ENCODE results near the gene POLE4.

POLE4 gene

DNA sequence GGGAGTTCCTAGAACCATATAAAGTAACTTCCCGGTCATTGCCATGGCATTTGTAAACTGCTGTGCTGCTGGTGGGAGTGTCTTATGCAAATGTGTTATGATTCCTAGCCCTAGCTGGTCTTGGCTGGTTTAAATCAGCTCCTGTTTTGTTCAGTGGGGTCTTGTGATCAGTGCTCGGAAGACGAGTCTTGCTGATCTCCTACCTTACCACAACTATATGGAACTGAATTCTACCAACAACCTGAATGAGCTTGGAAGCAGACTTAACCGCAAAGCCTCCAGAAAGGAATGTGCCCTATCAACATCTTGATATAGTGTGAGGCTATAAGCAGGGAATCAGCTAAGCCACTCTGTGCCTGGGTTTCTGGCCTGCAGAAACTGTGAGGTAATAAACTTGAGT lies 33.5 kb downstream of the POLE4 start:
- no peak overlapping the region for H3K27ac Mint-ChIP-seq
- H3K36me3 Mint-ChIP-seq, result peaks cover 4% of the 10 kb centered on the region
- H3K4me1 Mint-ChIP-seq, result peaks cover 2% of the 10 kb centered on the region
- H3K27me3 Mint-ChIP-seq, result no peaks in the 10 kb centered on the region
- DNase-seq (ENCODE audit: low spot score in 2 of 2) (no peak), ATAC-seq (ENCODE audit: low read depth) (no peak)
- no peaks in the 10 kb centered on the region for H3K9me3 Mint-ChIP-seq
- H3K4me3 Mint-ChIP-seq, result no peak overlapping the region

DNA sequence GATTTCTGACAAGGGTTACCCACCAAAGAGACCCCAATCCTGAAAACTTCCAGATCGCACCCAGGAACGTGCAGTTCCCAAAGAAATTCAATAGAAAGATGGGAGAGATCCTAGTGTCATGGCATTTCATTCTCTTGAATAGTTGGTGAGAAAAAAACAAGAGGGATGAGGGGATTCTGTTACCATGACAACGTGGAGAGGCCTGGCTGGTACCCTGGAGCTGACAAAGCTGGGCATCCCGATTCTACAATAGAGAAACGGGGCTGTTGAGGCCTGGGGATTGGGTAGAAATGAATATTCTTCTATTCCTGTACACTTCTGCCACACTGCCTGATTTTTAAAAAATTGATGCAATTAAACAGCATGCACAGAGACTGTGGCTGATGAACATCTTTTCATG lies 41.0 kb downstream of the POLE4 start:
- ATAC-seq (ENCODE audit: low read depth), result no peak
- Mint-ChIP-seq H3K27me3 (no peaks in the 10 kb centered on the region), H3K9me3 (no peaks in the 10 kb centered on the region), H3K4me3 (no peak overlapping the region), H3K27ac (no peak overlapping the region), H3K36me3 (peaks cover 19% of the 10 kb centered on the region), H3K4me1 (no peaks in the 10 kb centered on the region)
- no peak for DNase-seq (ENCODE audit: low spot score in 2 of 2)

DNA sequence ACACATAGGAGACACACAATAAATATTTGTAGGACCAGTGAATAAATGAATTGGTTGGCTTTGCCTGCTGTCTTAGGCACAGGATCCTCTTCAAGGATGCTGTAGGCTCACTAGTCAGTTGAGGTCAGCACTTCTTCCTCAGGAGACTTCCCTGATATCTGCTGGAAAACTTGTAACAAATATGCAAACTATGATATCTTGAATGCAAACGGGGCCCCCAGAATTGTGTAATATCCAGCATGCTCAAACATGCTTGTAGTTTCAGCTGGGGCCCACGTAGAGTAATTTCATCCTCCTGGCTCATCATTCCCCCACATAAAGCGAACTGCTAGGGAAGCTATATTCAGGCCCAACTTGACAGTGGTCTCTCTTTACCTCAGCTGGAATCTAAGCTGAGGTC lies 43.6 kb downstream of the POLE4 start:
- H3K4me3 Mint-ChIP-seq, result no peak overlapping the region
- DNase-seq (ENCODE audit: low spot score in 2 of 2), result no peak
- H3K9me3 Mint-ChIP-seq, result no peaks in the 10 kb centered on the region
- H3K4me1 Mint-ChIP-seq, result no peaks in the 10 kb centered on the region
- ATAC-seq (ENCODE audit: low read depth), result no peak
- peaks cover 28% of the 10 kb centered on the region for H3K36me3 Mint-ChIP-seq
- no peaks in the 10 kb centered on the region for H3K27me3 Mint-ChIP-seq
- H3K27ac Mint-ChIP-seq, result no peak overlapping the region

DNA sequence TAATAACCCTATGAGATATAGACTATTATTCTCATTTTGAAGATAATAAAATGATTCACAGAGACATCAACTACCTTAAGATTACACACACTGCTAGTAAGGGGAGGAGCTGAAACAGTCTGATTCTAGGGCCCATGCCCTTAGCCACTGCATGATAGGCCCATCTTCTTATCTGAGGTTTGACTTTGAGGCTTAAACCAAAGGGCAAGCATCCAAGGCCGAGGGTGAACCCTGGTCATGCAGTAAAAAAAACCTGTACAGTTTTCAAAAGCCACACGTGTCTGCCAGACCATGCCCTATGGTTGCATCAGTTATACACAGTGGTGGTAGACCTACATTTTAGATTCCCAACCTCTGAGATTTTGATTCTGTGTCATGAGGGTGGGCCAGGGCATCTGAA lies 44.8 kb downstream of the POLE4 start:
- ATAC-seq (ENCODE audit: low read depth), result no peak
- no peak overlapping the region for H3K27ac Mint-ChIP-seq
- H3K27me3 Mint-ChIP-seq, result no peaks in the 10 kb centered on the region
- DNase-seq (ENCODE audit: low spot score in 2 of 2), result no peak
- no peaks in the 10 kb centered on the region for H3K9me3 Mint-ChIP-seq
- peaks cover 25% of the 10 kb centered on the region for H3K36me3 Mint-ChIP-seq
- no peaks in the 10 kb centered on the region for H3K4me1 Mint-ChIP-seq
- H3K4me3 Mint-ChIP-seq, result no peak overlapping the region

DNA sequence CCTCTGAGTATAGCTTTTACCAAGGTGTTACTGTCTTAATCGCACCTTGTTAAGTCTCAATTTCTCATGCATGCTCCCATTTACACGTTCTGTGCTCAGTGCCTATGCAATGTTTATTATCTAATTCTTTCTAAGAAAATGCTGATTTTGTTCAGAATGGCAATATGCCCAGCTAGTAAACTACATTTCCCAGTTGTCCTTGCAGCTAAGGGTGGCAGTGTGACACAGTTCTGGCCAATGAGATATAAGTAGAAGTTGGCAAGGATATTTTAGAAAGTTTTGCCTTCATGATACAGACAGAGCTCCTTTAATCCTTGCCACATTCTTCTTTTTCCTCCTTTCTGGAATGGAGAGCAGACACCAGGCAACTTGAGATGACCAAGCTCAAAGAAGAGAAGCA lies 45.3 kb downstream of the POLE4 start:
- DNase-seq (ENCODE audit: low spot score in 2 of 2) (no peak), ATAC-seq (ENCODE audit: low read depth) (no peak)
- no peaks in the 10 kb centered on the region for H3K9me3 Mint-ChIP-seq
- peaks cover 26% of the 10 kb centered on the region for H3K36me3 Mint-ChIP-seq
- no peak overlapping the region for H3K27ac Mint-ChIP-seq
- H3K4me1 Mint-ChIP-seq, result no peaks in the 10 kb centered on the region
- H3K27me3 Mint-ChIP-seq, result no peaks in the 10 kb centered on the region
- H3K4me3 Mint-ChIP-seq, result no peak overlapping the region

DNA sequence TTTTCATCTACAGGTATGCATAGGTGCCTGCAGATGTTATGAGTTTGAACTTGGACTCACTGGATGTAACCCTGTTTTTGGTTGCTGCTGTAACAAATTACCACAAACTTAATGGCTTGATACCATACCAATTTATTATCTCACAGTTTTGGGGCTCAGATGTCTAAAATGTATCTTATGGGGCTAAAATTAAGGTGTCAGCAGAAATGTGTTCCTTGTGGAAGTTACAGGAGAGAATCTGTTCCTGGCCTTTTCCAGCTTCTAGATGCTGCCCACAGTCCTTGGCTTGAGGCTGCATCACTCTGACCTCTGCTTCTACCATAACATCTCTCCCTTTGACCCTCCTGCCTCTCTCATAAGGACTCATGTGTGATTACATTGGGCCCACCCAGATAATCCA lies 47.6 kb downstream of the POLE4 start:
- no peak overlapping the region for H3K27ac Mint-ChIP-seq
- DNase-seq (ENCODE audit: low spot score in 2 of 2), result no peak
- no peaks in the 10 kb centered on the region for H3K9me3 Mint-ChIP-seq
- H3K27me3 Mint-ChIP-seq, result no peaks in the 10 kb centered on the region
- H3K36me3 Mint-ChIP-seq, result peaks cover 23% of the 10 kb centered on the region
- ATAC-seq (ENCODE audit: low read depth), result no peak
- H3K4me1 Mint-ChIP-seq, result no peaks in the 10 kb centered on the region
- H3K4me3 Mint-ChIP-seq, result no peak overlapping the region

DNA sequence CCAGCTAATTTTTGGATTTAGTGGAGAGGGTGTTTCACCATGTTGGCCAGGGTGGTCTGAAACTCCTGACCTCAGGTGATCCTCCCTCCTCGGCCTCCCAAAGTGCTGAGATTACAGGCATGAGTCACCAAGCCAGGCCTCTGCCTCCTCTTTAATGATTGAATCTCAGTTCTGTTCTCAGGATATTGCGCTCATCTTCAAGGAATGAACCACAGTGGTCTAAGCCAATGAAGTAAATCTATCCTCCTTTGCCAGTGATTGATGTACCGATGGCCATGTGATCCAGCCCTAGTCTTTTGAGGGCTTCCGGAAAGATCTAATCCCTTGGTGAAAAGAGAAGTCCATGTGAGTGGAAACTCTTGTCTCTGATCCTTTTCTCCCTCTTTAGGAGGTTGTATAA lies 48.6 kb downstream of the POLE4 start:
- no peak overlapping the region for H3K27ac Mint-ChIP-seq
- H3K36me3 Mint-ChIP-seq, result peaks cover 23% of the 10 kb centered on the region
- no peak overlapping the region for H3K4me3 Mint-ChIP-seq
- DNase-seq (ENCODE audit: low spot score in 2 of 2) (no peak), ATAC-seq (ENCODE audit: low read depth) (no peak)
- H3K4me1 Mint-ChIP-seq, result no peaks in the 10 kb centered on the region
- no peaks in the 10 kb centered on the region for H3K27me3 Mint-ChIP-seq
- no peaks in the 10 kb centered on the region for H3K9me3 Mint-ChIP-seq

DNA sequence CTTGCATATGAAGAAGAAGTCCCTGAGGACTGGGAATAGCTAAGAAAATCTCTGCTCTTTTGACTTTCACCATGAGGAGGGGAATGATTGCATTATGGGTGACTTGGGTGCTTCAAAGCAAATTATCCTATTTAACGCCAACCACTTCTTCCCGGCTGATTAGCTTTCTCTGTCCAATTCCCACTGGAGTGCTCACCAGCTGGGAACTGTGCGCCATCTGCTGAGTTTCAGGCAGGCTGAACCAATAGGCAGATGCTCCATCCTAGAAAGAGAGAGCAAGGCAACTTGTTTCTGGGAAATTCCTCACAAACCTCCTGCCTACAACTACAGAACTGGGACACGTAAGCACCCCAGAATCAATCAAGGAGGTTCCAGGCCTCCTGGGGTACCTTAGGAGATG lies 49.4 kb downstream of the POLE4 start:
- no peak for DNase-seq (ENCODE audit: low spot score in 2 of 2)
- peaks cover 26% of the 10 kb centered on the region for H3K36me3 Mint-ChIP-seq
- H3K4me1 Mint-ChIP-seq, result no peaks in the 10 kb centered on the region
- H3K4me3 Mint-ChIP-seq, result no peak overlapping the region
- H3K9me3 Mint-ChIP-seq, result no peaks in the 10 kb centered on the region
- H3K27ac Mint-ChIP-seq, result no peak overlapping the region
- no peaks in the 10 kb centered on the region for H3K27me3 Mint-ChIP-seq
- ATAC-seq (ENCODE audit: low read depth), result no peak

DNA sequence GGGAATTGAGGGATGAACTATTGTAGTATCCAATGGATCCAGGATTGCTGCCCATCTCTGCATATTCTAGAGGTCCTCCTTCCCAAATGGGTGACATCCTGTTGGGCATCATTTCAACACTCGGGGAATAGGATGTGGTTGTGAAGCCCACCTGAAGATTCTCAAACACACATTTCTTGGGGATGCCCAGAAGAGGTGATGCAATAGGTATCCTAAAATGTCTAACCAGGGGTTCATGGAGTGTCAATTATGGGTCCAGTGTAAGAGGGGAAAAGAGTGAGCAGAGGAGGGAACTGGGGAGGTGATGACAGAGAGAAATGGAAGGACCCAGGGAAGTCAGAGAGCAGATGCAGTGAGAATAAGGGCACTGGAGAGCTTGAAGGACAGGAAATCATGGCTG lies 52.1 kb downstream of the POLE4 start:
- Mint-ChIP-seq H3K4me3 (no peak overlapping the region), H3K36me3 (peaks cover 21% of the 10 kb centered on the region), H3K27ac (no peak overlapping the region), H3K27me3 (no peaks in the 10 kb centered on the region), H3K4me1 (no peaks in the 10 kb centered on the region), H3K9me3 (peaks cover 2% of the 10 kb centered on the region)
- ATAC-seq (ENCODE audit: low read depth) (no peak), DNase-seq (ENCODE audit: low spot score in 2 of 2) (no peak)

DNA sequence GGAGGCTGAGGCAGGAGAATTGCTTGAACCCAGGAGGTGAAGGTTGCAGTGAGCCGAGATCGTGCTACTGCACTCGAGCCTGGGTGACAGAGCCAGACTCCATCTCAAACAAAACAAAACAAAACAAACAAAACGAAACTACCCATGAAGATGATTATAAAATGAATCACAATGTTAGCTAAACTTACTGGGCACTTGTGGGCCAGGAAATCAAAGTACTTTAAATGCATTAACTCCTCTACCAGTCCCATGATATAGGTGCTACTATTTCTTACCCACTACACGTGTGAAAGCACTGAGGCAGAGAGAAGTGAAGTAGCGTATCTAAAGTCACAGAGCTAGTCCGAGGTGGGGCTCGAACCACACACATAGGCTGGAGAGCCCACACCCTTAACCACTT lies 53.6 kb downstream of the POLE4 start:
- Mint-ChIP-seq H3K4me1 (no peaks in the 10 kb centered on the region), H3K4me3 (no peak overlapping the region), H3K27ac (no peak overlapping the region), H3K36me3 (peaks cover 13% of the 10 kb centered on the region), H3K27me3 (no peaks in the 10 kb centered on the region), H3K9me3 (peaks cover 2% of the 10 kb centered on the region)
- ATAC-seq (ENCODE audit: low read depth) (no peak), DNase-seq (ENCODE audit: low spot score in 2 of 2) (no peak)

DNA sequence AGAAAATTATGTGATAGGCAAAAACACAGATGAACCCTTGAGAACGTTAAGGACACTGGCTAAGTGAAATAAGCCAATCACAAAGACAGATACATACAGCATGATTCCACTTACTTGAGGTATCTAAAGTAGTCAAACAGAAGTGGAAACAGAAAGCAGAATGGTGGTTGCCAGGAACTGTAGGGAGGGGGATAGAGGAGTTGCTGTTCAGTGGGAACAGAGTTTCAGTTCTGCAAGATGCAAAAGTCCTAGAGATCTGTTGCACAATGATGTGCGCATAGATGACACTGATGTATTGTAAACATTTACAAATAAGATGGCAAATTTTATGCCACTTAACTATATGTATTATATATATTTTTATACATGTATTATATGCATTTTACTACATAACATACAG lies 59.7 kb downstream of the POLE4 start:
- Mint-ChIP-seq H3K27ac (no peak overlapping the region), H3K4me1 (no peaks in the 10 kb centered on the region), H3K9me3 (peaks cover 2% of the 10 kb centered on the region), H3K4me3 (no peak overlapping the region), H3K27me3 (no peaks in the 10 kb centered on the region), H3K36me3 (no peaks in the 10 kb centered on the region)
- ATAC-seq (ENCODE audit: low read depth) (no peak), DNase-seq (ENCODE audit: low spot score in 2 of 2) (no peak)
